ENCODE data around the gene ATP8B1.

GRCh38 chr18:57806201-57806977 lies 3.3 kb upstream of the ATP8B1 start:
- TF ChIP-seq CTCF (IDR thresholded peaks at IDR 0.05; ENCODE audit: borderline replicate concordance, extremely low read depth, low read length, poor library complexity, severe bottlenecking) (no peak), EZH2 (IDR thresholded peaks at IDR 0.05; ENCODE audit: borderline replicate concordance, low read depth, low read length, severe bottlenecking) (no peak)

Data from DND-41 (cell line).